K562 (cell line): ENCODE data around the gene ZNF354B. TPM values are rescaled to one million over a fixed set of nuclear protein-coding genes. Genes with fewer than 3 reads are reported as not detected.

Experiments used
- EGR1 ChIP-seq: fragments of 450-650 bp; conservative IDR thresholded peaks from 2 replicates; pipeline ENCODE4 v1.6.1; 2017; ENCODE audit warnings: mild to moderate bottlenecking
- FIP1L1 ChIP-seq: fragments of 200-400 bp; formaldehyde crosslinking; IDR thresholded peaks from 2 replicates; pipeline ENCODE4 v1.6.1; 2018; ENCODE audit warnings: mild to moderate bottlenecking, low read depth, low read length; ENCODE audit not compliant: poor library complexity, severe bottlenecking
- FOSL1 ChIP-seq: fragments of 200-800 bp; sonication (Bioruptor generic); conservative IDR thresholded peaks from 2 replicates; pipeline ENCODE4 v1.6.1; 2016; ENCODE audit warnings: missing genetic modification characterization, missing compliant biosample characterization
- HDGF ChIP-seq: fragments of 450-650 bp; IDR thresholded peaks from 2 replicates; pipeline ENCODE4 v1.6.1; 2016
- NRF1 ChIP-seq, 2 experiments: fragments of 450-650 bp; IDR thresholded peaks in 1 of 2; conservative IDR thresholded peaks in 1 of 2; 2 replicates each; pipeline ENCODE4 v1.6.1; 2014; ENCODE audit warnings: mild to moderate bottlenecking in 2 of 2
- OTX1 ChIP-seq: fragments of 450-650 bp; formaldehyde crosslinking; IDR thresholded peaks from 2 replicates; pipeline ENCODE4 v1.4.0; 2022; ENCODE audit warnings: mild to moderate bottlenecking
- PHF8 ChIP-seq: fragments of 200-600 bp; sonication (generic); IDR thresholded peaks from 2 replicates; pipeline ENCODE4 v1.6.1; 2012; ENCODE audit warnings: mixed run types, mild to moderate bottlenecking, inconsistent platforms, low read length, moderate library complexity, borderline replicate concordance
- RB1 ChIP-seq: fragments of 450-650 bp; IDR thresholded peaks from 2 replicates; pipeline ENCODE4 v1.6.1; 2017; ENCODE audit warnings: low read depth, mild to moderate bottlenecking
- RBM17 ChIP-seq: fragments of 200-400 bp; formaldehyde crosslinking; IDR thresholded peaks from 2 replicates; pipeline ENCODE4 v1.6.1; 2017; ENCODE audit warnings: low read depth, mild to moderate bottlenecking, low read length, borderline replicate concordance
- SMARCA4 ChIP-seq: fragments of 450-650 bp; IDR thresholded peaks from 2 replicates; pipeline ENCODE4 v1.6.1; 2016
- SP1 ChIP-seq: sonication (generic); formaldehyde crosslinking; IDR thresholded peaks from 2 replicates; pipeline ENCODE4 v1.8.1; 2022; ENCODE audit warnings: mild to moderate bottlenecking, missing genetic modification reagents
- TBP ChIP-seq: optimal IDR thresholded peaks from 2 replicates; pipeline ENCODE3; 2011; ENCODE audit warnings: low read depth, low read length, improper control_type of control experiment
- polyA plus RNA-seq, 8 experiments: library from polyadenylated mRNA; depleted of rRNA in 4 of 8; stranded (reverse) in 5 of 8; unstranded in 3 of 8; fragments of >200 nt; fragmentation: Nextera tagmentation in 2 of 8; fragmentation: Illumina TruSeq in 1 of 8; extraction: Ambion mirVana in 2 of 8; extraction: Trizol in 1 of 8; gene quantifications; 2 replicates each; pipeline versions ENCODE4 v1.2.1 to v1.2.3, GENCODE V29; 2011 to 2014; ENCODE audit warnings: inconsistent platforms in 1 of 8, missing spikeins in 1 of 8
- total RNA-seq, 7 experiments: library from RNA; depleted of rRNA in 6 of 7; stranded (reverse); fragments of >200 nt in 6 of 7; fragmentation: Illumina TruSeq in 2 of 7; extraction: Trizol in 2 of 7; gene quantifications; 2 replicates each; pipeline versions ENCODE4 v1.2.1 to v1.2.3, GENCODE V29; 2011 to 2021; ENCODE audit warnings: low replicate concordance in 1 of 7
- TF ChIP-seq, protein P1 (sequence below): fragments of 200-800 bp; sonication (Bioruptor generic); IDR thresholded peaks from 2 replicates; pipeline ENCODE4 v1.6.1; 2017; ENCODE audit warnings: missing genetic modification characterization, missing compliant biosample characterization
- TF ChIP-seq, protein P2 (sequence below): fragments of 150-350 bp; IDR thresholded peaks from 2 replicates; pipeline ENCODE4 v1.6.1; 2014; ENCODE audit warnings: low read depth, mild to moderate bottlenecking, low read length, borderline replicate concordance
- TF ChIP-seq, protein P3 (sequence below): sonication (generic); formaldehyde crosslinking; IDR thresholded peaks from 2 replicates; pipeline ENCODE4 v1.8.0; 2022; ENCODE audit warnings: mild to moderate bottlenecking, missing genetic modification reagents
- TF ChIP-seq, protein P4 (sequence below): fragments of 450-650 bp; formaldehyde crosslinking; IDR thresholded peaks from 2 replicates; pipeline ENCODE4 v1.4.0; 2022; ENCODE audit warnings: missing genetic modification characterization

ZNF354B gene
- total and polyA plus RNA-seq, 9 of the 15 experiments (the other 6 are each of a cell fraction or from before 2014, with no cell fraction given) = 1.8 to 18.3 (median 11.2) TPM

DNA sequence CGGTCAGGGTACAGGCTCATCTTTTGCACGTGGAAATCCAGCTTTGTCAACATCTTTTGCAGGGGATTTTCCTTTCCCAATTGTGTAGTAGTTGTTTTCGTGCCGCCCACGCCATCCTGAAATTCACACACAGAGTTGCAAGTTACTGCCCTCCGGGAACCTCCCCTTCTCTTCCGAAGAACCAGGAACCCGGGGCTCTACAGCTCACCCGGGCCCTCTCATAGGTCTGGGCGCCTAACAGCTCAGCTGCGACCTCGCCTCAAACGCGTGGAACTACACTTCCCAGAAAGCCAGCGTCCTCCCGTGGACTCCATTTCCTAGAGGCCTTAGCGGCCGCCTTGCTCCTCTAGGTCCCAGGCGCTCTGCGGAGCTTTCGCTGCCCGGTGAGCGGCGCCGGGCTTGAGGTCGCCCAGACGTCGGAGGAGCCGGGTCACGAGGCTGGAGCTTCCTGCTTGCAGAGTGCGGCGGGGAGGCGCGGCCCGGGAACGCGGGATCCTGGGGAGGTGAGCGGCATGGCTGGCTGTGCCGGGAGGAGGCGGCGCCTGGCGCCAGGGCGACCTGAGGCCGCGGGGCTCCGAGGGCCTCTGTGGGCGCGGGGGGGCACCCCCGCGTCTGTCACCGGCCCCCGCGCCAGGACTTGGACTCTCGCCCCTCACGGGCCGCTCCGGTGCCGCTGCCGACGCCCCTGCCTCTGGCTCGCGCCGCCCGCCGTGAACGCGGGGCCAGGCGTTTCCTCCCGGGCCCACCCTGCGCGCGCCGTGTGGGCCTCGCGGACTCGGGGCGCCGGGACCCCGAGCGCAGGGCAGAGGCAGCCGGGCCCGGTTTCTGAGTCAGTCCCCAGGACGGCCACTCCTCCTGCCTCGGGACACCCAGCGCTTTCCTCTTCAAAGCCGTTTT lies at the start of gene ZNF354B (continued):
- TF ChIP-seq, protein P1, sequence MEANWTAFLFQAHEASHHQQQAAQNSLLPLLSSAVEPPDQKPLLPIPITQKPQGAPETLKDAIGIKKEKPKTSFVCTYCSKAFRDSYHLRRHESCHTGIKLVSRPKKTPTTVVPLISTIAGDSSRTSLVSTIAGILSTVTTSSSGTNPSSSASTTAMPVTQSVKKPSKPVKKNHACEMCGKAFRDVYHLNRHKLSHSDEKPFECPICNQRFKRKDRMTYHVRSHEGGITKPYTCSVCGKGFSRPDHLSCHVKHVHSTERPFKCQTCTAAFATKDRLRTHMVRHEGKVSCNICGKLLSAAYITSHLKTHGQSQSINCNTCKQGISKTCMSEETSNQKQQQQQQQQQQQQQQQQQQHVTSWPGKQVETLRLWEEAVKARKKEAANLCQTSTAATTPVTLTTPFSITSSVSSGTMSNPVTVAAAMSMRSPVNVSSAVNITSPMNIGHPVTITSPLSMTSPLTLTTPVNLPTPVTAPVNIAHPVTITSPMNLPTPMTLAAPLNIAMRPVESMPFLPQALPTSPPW (CRISPR knock-in tag) = peak; percentile 92
- TF ChIP-seq RB1 = peak; percentile 78
- no peak for TF ChIP-seq RBM17
- TF ChIP-seq SP1 = 0 out of 2 replicates have a peak, but pooled peaks have one; percentile 28
- peak; percentile 64 for TF ChIP-seq TBP
- TF ChIP-seq SMARCA4 = no peak
- TF ChIP-seq OTX1 (CRISPR knock-in tag) = no peak
- TF ChIP-seq, protein P2, sequence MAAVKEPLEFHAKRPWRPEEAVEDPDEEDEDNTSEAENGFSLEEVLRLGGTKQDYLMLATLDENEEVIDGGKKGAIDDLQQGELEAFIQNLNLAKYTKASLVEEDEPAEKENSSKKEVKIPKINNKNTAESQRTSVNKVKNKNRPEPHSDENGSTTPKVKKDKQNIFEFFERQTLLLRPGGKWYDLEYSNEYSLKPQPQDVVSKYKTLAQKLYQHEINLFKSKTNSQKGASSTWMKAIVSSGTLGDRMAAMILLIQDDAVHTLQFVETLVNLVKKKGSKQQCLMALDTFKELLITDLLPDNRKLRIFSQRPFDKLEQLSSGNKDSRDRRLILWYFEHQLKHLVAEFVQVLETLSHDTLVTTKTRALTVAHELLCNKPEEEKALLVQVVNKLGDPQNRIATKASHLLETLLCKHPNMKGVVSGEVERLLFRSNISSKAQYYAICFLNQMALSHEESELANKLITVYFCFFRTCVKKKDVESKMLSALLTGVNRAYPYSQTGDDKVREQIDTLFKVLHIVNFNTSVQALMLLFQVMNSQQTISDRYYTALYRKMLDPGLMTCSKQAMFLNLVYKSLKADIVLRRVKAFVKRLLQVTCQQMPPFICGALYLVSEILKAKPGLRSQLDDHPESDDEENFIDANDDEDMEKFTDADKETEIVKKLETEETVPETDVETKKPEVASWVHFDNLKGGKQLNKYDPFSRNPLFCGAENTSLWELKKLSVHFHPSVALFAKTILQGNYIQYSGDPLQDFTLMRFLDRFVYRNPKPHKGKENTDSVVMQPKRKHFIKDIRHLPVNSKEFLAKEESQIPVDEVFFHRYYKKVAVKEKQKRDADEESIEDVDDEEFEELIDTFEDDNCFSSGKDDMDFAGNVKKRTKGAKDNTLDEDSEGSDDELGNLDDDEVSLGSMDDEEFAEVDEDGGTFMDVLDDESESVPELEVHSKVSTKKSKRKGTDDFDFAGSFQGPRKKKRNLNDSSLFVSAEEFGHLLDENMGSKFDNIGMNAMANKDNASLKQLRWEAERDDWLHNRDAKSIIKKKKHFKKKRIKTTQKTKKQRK = no peak
- peak; percentile 80 for TF ChIP-seq PHF8
- TF ChIP-seq EGR1 = peak; percentile 88
- TF ChIP-seq, protein P3, sequence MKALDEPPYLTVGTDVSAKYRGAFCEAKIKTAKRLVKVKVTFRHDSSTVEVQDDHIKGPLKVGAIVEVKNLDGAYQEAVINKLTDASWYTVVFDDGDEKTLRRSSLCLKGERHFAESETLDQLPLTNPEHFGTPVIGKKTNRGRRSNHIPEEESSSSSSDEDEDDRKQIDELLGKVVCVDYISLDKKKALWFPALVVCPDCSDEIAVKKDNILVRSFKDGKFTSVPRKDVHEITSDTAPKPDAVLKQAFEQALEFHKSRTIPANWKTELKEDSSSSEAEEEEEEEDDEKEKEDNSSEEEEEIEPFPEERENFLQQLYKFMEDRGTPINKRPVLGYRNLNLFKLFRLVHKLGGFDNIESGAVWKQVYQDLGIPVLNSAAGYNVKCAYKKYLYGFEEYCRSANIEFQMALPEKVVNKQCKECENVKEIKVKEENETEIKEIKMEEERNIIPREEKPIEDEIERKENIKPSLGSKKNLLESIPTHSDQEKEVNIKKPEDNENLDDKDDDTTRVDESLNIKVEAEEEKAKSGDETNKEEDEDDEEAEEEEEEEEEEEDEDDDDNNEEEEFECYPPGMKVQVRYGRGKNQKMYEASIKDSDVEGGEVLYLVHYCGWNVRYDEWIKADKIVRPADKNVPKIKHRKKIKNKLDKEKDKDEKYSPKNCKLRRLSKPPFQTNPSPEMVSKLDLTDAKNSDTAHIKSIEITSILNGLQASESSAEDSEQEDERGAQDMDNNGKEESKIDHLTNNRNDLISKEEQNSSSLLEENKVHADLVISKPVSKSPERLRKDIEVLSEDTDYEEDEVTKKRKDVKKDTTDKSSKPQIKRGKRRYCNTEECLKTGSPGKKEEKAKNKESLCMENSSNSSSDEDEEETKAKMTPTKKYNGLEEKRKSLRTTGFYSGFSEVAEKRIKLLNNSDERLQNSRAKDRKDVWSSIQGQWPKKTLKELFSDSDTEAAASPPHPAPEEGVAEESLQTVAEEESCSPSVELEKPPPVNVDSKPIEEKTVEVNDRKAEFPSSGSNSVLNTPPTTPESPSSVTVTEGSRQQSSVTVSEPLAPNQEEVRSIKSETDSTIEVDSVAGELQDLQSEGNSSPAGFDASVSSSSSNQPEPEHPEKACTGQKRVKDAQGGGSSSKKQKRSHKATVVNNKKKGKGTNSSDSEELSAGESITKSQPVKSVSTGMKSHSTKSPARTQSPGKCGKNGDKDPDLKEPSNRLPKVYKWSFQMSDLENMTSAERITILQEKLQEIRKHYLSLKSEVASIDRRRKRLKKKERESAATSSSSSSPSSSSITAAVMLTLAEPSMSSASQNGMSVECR (CRISPR knock-in tag) = peak; percentile 69; the same call in 1 of the 2 replicates
- peak; percentile 23; the same call in 1 of the 2 replicates for TF ChIP-seq FOSL1 (tag)
- TF ChIP-seq NRF1 (conservative IDR thresholded peaks at IDR 0.05 in 1 of 2, IDR thresholded peaks at IDR 0.05 in 1 of 2) = peak; percentile 63 to 72
- peak; percentile 79 for TF ChIP-seq FIP1L1
- TF ChIP-seq, protein P4, sequence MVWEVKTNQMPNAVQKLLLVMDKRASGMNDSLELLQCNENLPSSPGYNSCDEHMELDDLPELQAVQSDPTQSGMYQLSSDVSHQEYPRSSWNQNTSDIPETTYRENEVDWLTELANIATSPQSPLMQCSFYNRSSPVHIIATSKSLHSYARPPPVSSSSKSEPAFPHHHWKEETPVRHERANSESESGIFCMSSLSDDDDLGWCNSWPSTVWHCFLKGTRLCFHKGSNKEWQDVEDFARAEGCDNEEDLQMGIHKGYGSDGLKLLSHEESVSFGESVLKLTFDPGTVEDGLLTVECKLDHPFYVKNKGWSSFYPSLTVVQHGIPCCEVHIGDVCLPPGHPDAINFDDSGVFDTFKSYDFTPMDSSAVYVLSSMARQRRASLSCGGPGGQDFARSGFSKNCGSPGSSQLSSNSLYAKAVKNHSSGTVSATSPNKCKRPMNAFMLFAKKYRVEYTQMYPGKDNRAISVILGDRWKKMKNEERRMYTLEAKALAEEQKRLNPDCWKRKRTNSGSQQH (CRISPR knock-in tag) = peak; percentile 16; the same call in 1 of the 2 replicates
- no peak for TF ChIP-seq HDGF
